Activated naive CD8-positive, alpha-beta T cell treated with anti-CD3 and anti-CD28 coated beads for 36 hours (primary cell): ENCODE results near the gene UBE2L6. TPM values are rescaled to one million over a fixed set of nuclear protein-coding genes. Genes with fewer than 3 reads are reported as not detected.

ENCODE experiments used
- DNase-seq: peaks from one replicate; pipeline ENCODE4 v3.0.0; 2021
- H3K27ac Mint-ChIP-seq: one replicate; pipeline ENCODE4 v1.8.0; 2022; ENCODE audit warnings: mild to moderate bottlenecking, moderate library complexity, mixed read lengths
- H3K27me3 Mint-ChIP-seq: one replicate; pipeline ENCODE4 v1.8.0; 2022; ENCODE audit warnings: mild to moderate bottlenecking, mixed read lengths
- H3K36me3 Mint-ChIP-seq: one replicate; pipeline ENCODE4 v1.8.0; 2021; ENCODE audit warnings: mild to moderate bottlenecking, mixed read lengths
- H3K4me1 Mint-ChIP-seq: one replicate; pipeline ENCODE4 v1.8.0; 2021; ENCODE audit warnings: mixed read lengths
- H3K4me3 Mint-ChIP-seq: one replicate; pipeline ENCODE4 v1.8.0; 2022; ENCODE audit warnings: mild to moderate bottlenecking, moderate library complexity, mixed read lengths
- H3K9me3 Mint-ChIP-seq: one replicate; pipeline ENCODE4 v1.8.0; 2022; ENCODE audit warnings: mixed read lengths
- total RNA-seq, 2 experiments: library from RNA; stranded (reverse); gene quantifications; one replicate each; pipeline ENCODE4 v1.2.3, GENCODE V29; 2021

The UBE2L6 gene
- total RNA-seq, 2 experiments from 2014 or later: 200 to 208 TPM

- no peaks in the 10 kb centered on the region for H3K27me3 Mint-ChIP-seq
- no peak for DNase-seq
These were observed 19.3 kb upstream of the UBE2L6 start for GRCh38 chr11:57586711-57587245.

GRCh38 chr11:57585301-57585700 lies 17.8 kb upstream of the UBE2L6 start:
- no peaks in the 10 kb centered on the region for H3K4me1 Mint-ChIP-seq
- H3K27ac Mint-ChIP-seq: no peak overlapping the region
- no peaks in the 10 kb centered on the region for H3K36me3 Mint-ChIP-seq
- no peaks in the 10 kb centered on the region for H3K27me3 Mint-ChIP-seq
- H3K9me3 Mint-ChIP-seq: no peaks in the 10 kb centered on the region
- no peak overlapping the region for H3K4me3 Mint-ChIP-seq
- DNase-seq: no peak

More at GRCh38 chr11:57586711-57587245, 19.3 kb upstream of the UBE2L6 start:
- H3K27ac Mint-ChIP-seq: no peak overlapping the region
- no peak overlapping the region for H3K4me3 Mint-ChIP-seq
- no peaks in the 10 kb centered on the region for H3K36me3 Mint-ChIP-seq
- H3K9me3 Mint-ChIP-seq: no peaks in the 10 kb centered on the region
- H3K4me1 Mint-ChIP-seq: no peaks in the 10 kb centered on the region

DNA sequence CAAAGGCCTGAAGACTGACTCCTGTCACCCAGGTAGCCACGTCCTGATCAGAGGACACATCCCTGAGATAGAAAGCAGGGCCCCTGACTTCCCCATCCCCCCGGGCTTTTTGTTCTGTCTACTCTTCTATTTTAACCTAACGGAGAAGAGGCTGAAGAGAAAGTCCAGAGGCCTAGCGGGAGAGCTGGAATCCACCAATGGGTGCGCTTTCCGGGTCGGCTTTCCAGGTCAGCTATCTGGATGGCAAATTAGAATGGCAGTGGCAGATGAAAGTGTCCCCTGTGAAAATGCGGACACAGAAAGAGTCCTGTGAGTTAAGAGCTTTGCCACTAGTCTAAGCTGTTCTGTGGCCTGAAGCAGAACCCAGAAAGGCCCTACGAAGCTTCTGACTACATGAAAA lies 16.9 kb upstream of the UBE2L6 start:
- Mint-ChIP-seq H3K4me3 (no peak overlapping the region), H3K27ac (no peak overlapping the region), H3K4me1 (no peaks in the 10 kb centered on the region), H3K9me3 (no peaks in the 10 kb centered on the region), H3K27me3 (no peaks in the 10 kb centered on the region), H3K36me3 (no peaks in the 10 kb centered on the region)
- DNase-seq: no peak

GRCh38 chr11:57574061-57574460 lies 6.6 kb upstream of the UBE2L6 start:
- Mint-ChIP-seq H3K27me3 (no peaks in the 10 kb centered on the region), H3K4me3 (no peak overlapping the region), H3K27ac (no peak overlapping the region), H3K4me1 (peaks cover 6% of the 10 kb centered on the region), H3K36me3 (no peaks in the 10 kb centered on the region), H3K9me3 (no peaks in the 10 kb centered on the region)
- DNase-seq: no peak

DNA sequence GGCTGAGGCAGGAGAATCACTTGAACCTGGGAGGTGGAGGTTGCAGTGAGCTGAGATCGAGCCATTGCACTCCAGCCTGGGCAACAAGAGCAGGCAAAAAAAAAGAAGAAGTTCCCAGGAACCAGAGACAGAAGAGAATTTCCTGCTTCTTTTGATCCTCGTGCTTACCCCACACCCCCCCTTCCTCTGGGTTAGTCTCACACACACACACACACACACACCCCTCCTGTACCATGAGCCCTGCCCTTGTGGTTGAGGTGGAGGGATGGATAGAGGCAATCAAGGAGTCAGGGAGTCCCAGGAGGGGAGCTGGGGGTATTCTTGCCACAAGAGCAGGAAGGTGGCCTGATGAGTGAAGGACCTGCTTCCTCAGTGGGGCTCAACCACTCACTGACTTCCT lies 4.1 kb upstream of the UBE2L6 start:
- no peak for DNase-seq
- Mint-ChIP-seq H3K4me3 (no peak overlapping the region), H3K27me3 (peaks cover 3% of the 10 kb centered on the region), H3K27ac (no peak overlapping the region), H3K36me3 (peaks cover 6% of the 10 kb centered on the region), H3K4me1 (peaks cover 14% of the 10 kb centered on the region), H3K9me3 (no peaks in the 10 kb centered on the region)

DNA sequence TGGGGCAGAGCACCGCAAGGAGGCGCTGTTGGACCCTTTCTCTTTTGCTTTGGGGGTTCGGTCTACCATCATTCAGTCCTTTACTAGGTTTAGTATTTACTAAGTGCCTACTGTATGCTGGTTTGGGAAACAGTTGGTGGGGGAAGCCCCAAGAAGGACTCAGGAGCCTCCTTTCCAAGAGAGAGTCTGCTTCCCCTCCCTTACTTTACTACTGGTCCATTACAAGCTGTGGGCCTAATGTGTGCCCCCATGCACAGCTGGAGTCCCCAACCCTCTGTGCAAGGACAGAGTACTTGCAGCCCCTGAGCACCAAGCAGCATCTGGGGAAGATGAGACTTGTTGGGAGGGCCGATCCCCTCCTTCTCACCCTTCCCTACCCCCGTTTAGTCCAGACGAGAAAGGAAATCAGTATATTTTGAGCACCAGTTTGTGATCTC lies 876 bp upstream of the UBE2L6 start:
- Mint-ChIP-seq H3K27ac (peak overlapping the region; percentile 96), H3K4me3 (peak overlapping the region; percentile 94), H3K36me3 (peaks cover 29% of the 10 kb centered on the region), H3K9me3 (no peaks in the 10 kb centered on the region), H3K4me1 (peaks cover 30% of the 10 kb centered on the region), H3K27me3 (peaks cover 3% of the 10 kb centered on the region)
- DNase-seq: no peak

DNA sequence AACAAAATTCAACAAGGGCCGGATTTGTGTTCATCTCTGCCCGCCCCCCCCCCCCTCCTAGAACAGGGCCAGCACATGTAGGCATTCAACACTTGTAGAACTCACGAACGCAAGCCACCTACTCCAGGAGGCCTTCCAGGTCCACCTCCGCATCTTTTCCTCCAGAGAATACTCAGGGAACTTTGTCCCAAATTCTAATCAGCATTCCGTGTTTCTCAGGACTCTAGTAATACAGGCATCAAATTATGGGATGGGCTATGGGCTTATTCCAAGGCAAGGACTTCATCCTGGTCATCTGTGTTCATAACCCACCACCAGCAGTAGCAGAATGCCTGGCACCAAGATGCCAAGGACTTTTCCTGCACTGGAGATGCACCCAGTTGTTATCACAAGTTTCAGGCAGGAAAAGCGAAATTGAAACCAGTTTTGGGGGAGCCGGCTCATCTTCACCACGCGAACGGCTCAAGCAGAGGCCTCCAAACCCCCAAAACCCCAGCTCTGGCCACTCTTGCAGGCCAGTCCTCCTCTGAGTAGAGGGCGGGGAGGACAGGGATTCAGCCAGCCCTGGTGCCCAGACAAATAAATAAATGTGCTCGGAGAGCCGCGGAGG lies 462 bp downstream of the UBE2L6 start:
- peaks cover 35% of the 10 kb centered on the region for H3K36me3 Mint-ChIP-seq
- peaks cover 40% of the 10 kb centered on the region for H3K4me1 Mint-ChIP-seq
- H3K4me3 Mint-ChIP-seq: peak overlapping the region; percentile 99
- peaks cover 3% of the 10 kb centered on the region for H3K27me3 Mint-ChIP-seq
- no peaks in the 10 kb centered on the region for H3K9me3 Mint-ChIP-seq
- peak; percentile 45 for DNase-seq
- peak overlapping the region; percentile 100 for H3K27ac Mint-ChIP-seq

- Mint-ChIP-seq H3K4me1 (peaks cover 43% of the 10 kb centered on the region), H3K27me3 (peaks cover 3% of the 10 kb centered on the region), H3K27ac (peak overlapping the region; percentile 100), H3K9me3 (no peaks in the 10 kb centered on the region), H3K36me3 (peaks cover 37% of the 10 kb centered on the region), H3K4me3 (peak overlapping the region; percentile 99)
- peak; percentile 30 for DNase-seq
These were observed 1.2 kb downstream of the UBE2L6 start for GRCh38 chr11:57566005-57566904.

DNA sequence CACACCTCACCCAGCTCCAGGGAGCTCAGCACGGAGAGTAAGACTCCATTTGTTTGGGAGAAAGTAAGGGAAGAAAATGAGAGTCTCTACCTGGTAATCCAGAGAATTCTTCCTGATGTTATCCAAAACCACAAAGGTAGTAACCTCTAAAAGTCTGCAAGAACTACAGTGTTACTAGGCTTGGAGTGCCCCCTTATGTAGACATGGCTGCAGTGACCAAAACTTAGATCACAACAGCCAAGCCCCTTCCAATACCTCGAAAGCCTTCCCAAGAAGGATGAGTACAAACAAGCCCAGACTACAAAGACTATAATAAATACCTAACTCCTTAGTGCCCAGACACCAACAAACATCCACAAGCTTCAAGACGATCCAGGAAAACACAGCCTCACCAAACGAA lies 4.9 kb downstream of the UBE2L6 start:
- H3K4me3 Mint-ChIP-seq: peak overlapping the region; percentile 44
- peak overlapping the region; percentile 73 for H3K27ac Mint-ChIP-seq
- no peak for DNase-seq
- H3K4me1 Mint-ChIP-seq: peaks cover 38% of the 10 kb centered on the region
- peaks cover 41% of the 10 kb centered on the region for H3K36me3 Mint-ChIP-seq
- no peaks in the 10 kb centered on the region for H3K9me3 Mint-ChIP-seq
- peaks cover 3% of the 10 kb centered on the region for H3K27me3 Mint-ChIP-seq

GRCh38 chr11:57560146-57560545 lies 7.3 kb downstream of the UBE2L6 start:
- H3K27ac Mint-ChIP-seq: peak overlapping the region; percentile 38
- peaks cover 31% of the 10 kb centered on the region for H3K36me3 Mint-ChIP-seq
- no peak overlapping the region for H3K4me3 Mint-ChIP-seq
- DNase-seq: no peak
- no peaks in the 10 kb centered on the region for H3K9me3 Mint-ChIP-seq
- H3K4me1 Mint-ChIP-seq: peaks cover 36% of the 10 kb centered on the region
- no peaks in the 10 kb centered on the region for H3K27me3 Mint-ChIP-seq

- no peak for DNase-seq
- H3K27ac Mint-ChIP-seq: no peak overlapping the region
- H3K36me3 Mint-ChIP-seq: peaks cover 32% of the 10 kb centered on the region
- peaks cover 7% of the 10 kb centered on the region for H3K4me1 Mint-ChIP-seq
- no peaks in the 10 kb centered on the region for H3K9me3 Mint-ChIP-seq
- H3K4me3 Mint-ChIP-seq: no peak overlapping the region
- H3K27me3 Mint-ChIP-seq: no peaks in the 10 kb centered on the region
These were observed 11.4 kb downstream of the UBE2L6 start for GRCh38 chr11:57556041-57556440.

DNA sequence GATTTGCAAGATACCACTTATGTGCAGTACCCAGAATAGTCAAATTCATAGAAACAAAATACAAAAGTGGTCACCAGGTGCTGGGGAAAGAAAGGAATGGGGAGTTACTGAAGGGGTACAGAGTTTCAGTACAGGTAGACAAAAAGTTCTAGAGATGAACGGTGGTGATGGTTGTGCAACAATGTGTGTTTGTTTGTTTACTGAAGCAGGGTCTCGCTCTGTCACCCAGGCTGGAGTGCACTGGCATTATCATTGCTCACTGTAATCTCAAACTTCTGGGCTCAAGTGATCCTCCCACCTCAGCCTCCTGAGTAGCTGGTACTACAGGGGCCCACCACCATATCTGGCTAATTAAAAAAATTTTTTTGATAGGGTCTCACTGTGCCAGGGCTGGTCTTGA lies 12.1 kb downstream of the UBE2L6 start:
- peaks cover 32% of the 10 kb centered on the region for H3K36me3 Mint-ChIP-seq
- no peak overlapping the region for H3K4me3 Mint-ChIP-seq
- no peak overlapping the region for H3K27ac Mint-ChIP-seq
- peaks cover 6% of the 10 kb centered on the region for H3K4me1 Mint-ChIP-seq
- DNase-seq: no peak
- no peaks in the 10 kb centered on the region for H3K27me3 Mint-ChIP-seq
- H3K9me3 Mint-ChIP-seq: no peaks in the 10 kb centered on the region

GRCh38 chr11:57552479-57552878 lies 15.0 kb downstream of the UBE2L6 start:
- H3K9me3 Mint-ChIP-seq: no peaks in the 10 kb centered on the region
- peak overlapping the region; percentile 38 for H3K27ac Mint-ChIP-seq
- H3K27me3 Mint-ChIP-seq: no peaks in the 10 kb centered on the region
- no peak overlapping the region for H3K4me3 Mint-ChIP-seq
- peaks cover 11% of the 10 kb centered on the region for H3K4me1 Mint-ChIP-seq
- peaks cover 39% of the 10 kb centered on the region for H3K36me3 Mint-ChIP-seq
- DNase-seq: no peak

DNA sequence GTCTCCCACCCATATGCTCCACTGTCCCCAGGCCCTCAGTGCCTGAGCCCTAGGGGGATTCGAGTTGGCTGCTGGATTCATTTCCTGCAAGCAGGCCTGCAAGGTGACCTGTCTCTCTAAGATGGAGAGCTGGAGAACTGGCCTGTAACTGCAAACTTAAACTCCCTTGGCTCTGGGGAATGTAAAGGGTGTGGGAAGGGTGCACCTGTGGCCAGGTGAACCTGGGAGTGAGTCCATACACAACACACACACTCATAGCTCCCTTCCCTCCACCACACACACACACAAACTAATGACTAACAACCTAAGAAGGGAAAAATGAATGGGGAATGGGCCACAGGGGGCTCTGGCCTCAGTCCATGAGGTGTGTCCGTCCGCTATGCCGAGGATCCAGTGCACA lies 15.5 kb downstream of the UBE2L6 start:
- H3K9me3 Mint-ChIP-seq: no peaks in the 10 kb centered on the region
- H3K36me3 Mint-ChIP-seq: peaks cover 40% of the 10 kb centered on the region
- peaks cover 14% of the 10 kb centered on the region for H3K4me1 Mint-ChIP-seq
- no peaks in the 10 kb centered on the region for H3K27me3 Mint-ChIP-seq
- peak overlapping the region; percentile 29 for H3K27ac Mint-ChIP-seq
- DNase-seq: no peak
- no peak overlapping the region for H3K4me3 Mint-ChIP-seq

DNA sequence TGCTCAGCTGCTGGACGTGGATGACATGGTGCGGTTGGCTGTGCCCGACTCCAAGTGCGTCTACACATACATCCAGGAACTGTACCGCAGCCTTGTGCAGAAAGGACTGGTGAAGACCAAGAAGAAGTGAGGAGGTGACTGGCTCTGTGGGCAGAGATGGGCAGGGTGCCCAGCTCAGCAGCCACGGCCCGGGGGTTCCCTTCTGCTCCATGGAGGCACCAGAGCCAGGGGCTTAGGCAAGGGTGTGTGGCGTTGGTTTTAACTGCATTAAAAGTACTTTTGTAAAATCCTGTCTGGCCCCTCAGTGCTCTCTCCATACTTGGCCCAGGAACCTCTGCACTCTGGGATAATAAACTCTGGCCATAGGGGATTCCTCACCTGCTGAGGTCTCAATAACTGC lies 17.5 kb downstream of the UBE2L6 start:
- no peak overlapping the region for H3K27ac Mint-ChIP-seq
- no peak for DNase-seq
- H3K9me3 Mint-ChIP-seq: no peaks in the 10 kb centered on the region
- no peaks in the 10 kb centered on the region for H3K27me3 Mint-ChIP-seq
- H3K36me3 Mint-ChIP-seq: peaks cover 36% of the 10 kb centered on the region
- H3K4me3 Mint-ChIP-seq: no peak overlapping the region
- peaks cover 14% of the 10 kb centered on the region for H3K4me1 Mint-ChIP-seq
